C4-2B (cell line): ENCODE data around the gene TBC1D10A.

Experiments used
- H3K27ac ChIP-seq: fragments of 450-650 bp; 2 replicates; pipeline ENCODE4 v1.5.1; 2017
- ZFX ChIP-seq: fragments of 450-650 bp; IDR thresholded peaks from 2 replicates; pipeline ENCODE4 v1.6.1; 2017
- TF ChIP-seq, protein P1 (sequence below): fragments of 450-650 bp; conservative IDR thresholded peaks from 2 replicates; pipeline ENCODE4 v1.5.1; 2017; ENCODE audit warnings: mild to moderate bottlenecking

Gene TBC1D10A

DNA sequence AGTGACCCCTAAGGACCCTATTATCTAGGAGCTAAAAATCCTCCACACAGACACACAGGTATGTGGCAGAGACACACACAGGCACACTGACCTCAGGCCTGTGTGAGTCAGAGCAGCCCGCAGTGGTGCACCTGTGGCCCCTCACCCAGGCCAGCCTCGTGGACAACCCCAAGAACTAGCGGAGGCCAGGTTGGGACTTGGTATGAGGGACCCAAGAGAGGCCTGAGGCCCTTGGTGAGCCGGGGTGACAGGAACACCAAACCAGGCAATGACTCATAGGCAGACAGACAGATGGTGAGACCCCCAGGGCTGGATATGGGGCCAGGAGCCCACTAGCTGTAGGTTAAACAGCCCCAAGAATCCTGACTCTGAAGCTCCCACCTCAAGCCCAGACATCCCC, 43.4 kb downstream of the TBC1D10A start:
- H3K27ac ChIP-seq, result no peak overlapping the region

DNA sequence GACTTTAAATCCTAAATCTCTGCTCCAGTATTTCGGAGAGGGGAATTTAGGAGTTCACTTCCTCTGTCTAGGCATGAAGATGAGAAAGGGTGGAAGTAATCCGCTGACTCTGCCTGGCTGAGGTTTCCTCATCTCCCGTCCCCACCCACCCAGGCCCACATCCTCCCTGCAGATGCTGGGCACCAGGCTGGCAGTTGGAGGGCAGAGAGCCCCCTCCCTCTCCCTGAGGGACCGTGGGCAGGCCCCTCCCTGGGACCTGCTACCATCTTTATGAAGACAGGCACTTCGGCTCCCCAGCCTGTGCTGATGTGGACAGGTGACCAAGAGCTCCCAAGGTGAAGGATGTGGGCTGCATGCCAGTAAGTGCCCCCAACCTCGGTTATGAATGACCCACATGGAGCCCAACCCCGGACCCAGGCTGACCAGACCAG, 44.1 kb downstream of the TBC1D10A start:
- no peak overlapping the region for H3K27ac ChIP-seq
- TF ChIP-seq, protein P1, sequence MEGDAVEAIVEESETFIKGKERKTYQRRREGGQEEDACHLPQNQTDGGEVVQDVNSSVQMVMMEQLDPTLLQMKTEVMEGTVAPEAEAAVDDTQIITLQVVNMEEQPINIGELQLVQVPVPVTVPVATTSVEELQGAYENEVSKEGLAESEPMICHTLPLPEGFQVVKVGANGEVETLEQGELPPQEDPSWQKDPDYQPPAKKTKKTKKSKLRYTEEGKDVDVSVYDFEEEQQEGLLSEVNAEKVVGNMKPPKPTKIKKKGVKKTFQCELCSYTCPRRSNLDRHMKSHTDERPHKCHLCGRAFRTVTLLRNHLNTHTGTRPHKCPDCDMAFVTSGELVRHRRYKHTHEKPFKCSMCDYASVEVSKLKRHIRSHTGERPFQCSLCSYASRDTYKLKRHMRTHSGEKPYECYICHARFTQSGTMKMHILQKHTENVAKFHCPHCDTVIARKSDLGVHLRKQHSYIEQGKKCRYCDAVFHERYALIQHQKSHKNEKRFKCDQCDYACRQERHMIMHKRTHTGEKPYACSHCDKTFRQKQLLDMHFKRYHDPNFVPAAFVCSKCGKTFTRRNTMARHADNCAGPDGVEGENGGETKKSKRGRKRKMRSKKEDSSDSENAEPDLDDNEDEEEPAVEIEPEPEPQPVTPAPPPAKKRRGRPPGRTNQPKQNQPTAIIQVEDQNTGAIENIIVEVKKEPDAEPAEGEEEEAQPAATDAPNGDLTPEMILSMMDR, result no peak
- no peak for TF ChIP-seq ZFX

More for the DNA sequence above, 43.4 kb downstream of the TBC1D10A start:
- TF ChIP-seq, protein P1, result no peak
- no peak for TF ChIP-seq ZFX

DNA sequence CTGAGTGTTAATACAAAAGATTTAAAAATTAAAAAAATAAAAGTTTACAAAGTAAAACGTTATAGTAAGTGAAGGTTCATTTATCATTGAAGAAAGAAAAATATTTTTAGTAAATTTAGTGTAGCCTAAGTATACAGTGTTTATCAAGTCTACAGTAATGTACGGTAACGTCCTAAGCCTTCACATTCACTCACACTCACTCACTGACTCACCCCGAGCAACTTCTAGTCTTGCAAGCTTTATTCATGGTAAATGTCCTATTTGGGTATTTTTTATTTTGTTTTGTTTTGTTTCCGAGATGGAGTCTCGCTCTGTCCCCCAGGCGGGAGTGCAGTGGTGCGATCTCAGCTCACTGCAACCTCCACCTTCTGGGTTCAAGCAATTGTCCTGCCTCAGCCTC, 46.2 kb downstream of the TBC1D10A start:
- no peak overlapping the region for H3K27ac ChIP-seq
- TF ChIP-seq, protein P1, result no peak
- TF ChIP-seq ZFX, result no peak

DNA sequence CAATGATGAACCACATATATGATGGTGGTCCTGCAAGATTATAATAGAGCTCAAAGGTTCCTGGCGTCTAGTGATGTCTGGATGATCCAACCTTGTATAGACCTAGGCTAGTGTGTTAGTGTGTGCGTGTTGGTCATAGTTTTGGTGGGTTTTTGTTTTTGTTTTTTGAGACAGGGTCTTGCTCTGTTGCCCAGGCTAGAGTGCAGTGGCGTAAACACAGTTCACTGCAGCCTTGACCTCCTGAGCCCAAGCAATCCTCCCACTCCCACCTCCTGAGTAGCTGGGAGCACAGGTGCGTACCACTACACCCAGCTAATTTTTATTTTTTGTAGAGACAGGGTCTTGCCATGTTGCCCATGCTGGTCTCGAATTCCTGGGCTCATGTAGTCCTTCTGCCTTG, 46.8 kb downstream of the TBC1D10A start:
- H3K27ac ChIP-seq, result no peak overlapping the region
- no peak for TF ChIP-seq ZFX
- TF ChIP-seq, protein P1, result no peak

DNA sequence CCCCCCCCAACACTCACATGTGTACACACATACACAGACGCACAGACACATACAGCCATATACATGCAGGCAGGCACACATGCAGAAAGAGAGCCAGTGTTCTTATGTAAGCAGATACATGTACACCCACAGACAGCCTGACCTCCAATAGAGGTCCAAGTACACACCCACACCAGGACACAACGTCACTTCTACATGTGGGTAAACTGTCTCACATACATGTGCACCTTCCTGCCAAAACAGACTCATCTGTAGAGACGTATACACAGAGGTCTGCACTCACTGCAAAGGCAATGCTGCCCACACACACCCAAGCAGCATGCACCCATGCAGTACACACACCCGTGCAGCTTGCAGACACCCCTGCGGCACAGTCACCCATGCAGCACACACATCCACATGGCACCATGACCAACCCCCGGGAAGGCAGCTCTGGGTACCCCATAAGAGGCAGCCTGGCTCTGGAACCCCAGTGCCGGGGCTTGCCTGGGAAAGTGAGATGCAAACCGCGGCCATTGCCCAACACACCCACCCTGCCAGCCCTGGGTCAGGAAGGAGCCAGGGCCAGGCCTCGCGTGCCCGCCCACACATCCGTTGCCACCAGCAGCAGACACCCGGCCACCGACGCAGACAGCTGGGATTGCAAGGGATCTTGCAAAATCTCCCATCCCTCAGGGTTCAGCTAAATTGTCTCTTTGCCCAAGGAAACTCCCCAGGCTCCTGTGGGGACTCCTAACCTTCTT, 47.5 kb downstream of the TBC1D10A start:
- no peak overlapping the region for H3K27ac ChIP-seq
- TF ChIP-seq, protein P1, result no peak
- TF ChIP-seq ZFX, result no peak

DNA sequence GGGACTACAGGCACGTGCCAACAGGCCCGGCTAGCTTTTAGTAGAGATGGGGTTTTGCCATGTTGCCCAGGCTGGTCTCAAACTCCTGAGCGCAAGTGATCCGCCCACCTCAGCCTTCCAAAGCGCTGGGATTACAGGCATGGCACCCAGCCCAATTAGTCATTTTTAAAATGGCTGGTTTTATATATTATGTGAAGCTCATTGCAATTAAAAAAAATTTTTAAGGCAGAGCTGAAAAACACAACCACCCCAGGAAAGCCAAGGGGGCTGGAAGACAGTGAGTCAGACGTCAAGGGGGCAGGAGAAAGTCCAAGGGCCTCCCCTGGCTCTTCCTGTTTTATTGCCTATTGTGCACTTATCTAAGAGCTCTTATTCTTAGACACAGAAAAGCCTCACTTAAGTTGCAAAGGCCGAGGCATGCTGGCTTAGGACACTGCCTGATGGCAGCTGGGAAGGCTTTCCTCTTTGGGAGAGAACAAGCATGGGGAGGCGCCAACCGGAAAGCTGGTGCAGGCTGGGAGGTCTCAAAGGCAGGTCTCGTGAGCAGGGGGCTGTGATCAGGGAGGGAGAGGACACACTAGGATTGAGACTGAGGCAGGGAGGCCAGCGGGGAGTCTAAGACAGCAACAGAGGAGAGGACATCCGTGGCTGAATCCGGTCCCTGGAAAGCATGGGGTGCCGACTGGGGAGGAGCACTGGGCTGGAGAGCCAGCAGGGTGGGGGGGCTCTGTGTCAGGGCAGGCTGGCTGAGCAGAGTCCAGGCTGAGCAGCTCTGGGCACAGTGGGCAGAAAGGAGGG, 49.0 kb downstream of the TBC1D10A start:
- TF ChIP-seq, protein P1, result no peak
- TF ChIP-seq ZFX, result no peak
- no peak overlapping the region for H3K27ac ChIP-seq

DNA sequence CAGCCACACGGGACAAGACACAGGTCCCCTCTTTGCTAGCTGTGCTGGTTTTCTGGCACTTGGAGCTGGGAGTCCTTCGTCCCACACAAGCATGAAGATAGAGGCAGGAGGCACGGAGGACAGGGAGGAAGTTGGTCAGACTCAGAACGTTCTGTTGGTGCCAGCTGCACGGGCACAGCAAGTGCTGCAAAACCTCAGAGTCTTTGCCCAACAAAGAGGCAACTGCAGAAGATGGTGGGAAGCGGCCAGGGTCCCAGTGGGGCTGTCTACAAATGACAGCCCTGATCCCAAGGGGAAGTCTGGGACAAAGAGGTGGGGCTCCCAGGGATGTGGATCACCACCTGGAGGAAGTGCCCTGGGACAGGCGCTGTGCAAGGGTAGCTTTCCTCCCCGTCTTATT, 50.7 kb downstream of the TBC1D10A start:
- H3K27ac ChIP-seq, result no peak overlapping the region; the same call in 1 of the 2 replicates
- no peak for TF ChIP-seq ZFX
- TF ChIP-seq, protein P1, result no peak
